ENCODE results near the gene MAN1B1. TPM values are rescaled to one million over a fixed set of nuclear protein-coding genes. Genes with fewer than 3 reads are reported as not detected.

Gene MAN1B1
- 122 and 133 TPM in 2 replicates for total RNA-seq

GRCh38 chr9:137086531-137087408 lies at the start of gene MAN1B1:
TSS of gene MAN1B1 (plus strand) at chr9:137086985. CDS start at chr9:137087000, 15 bp downstream.

DNA sequence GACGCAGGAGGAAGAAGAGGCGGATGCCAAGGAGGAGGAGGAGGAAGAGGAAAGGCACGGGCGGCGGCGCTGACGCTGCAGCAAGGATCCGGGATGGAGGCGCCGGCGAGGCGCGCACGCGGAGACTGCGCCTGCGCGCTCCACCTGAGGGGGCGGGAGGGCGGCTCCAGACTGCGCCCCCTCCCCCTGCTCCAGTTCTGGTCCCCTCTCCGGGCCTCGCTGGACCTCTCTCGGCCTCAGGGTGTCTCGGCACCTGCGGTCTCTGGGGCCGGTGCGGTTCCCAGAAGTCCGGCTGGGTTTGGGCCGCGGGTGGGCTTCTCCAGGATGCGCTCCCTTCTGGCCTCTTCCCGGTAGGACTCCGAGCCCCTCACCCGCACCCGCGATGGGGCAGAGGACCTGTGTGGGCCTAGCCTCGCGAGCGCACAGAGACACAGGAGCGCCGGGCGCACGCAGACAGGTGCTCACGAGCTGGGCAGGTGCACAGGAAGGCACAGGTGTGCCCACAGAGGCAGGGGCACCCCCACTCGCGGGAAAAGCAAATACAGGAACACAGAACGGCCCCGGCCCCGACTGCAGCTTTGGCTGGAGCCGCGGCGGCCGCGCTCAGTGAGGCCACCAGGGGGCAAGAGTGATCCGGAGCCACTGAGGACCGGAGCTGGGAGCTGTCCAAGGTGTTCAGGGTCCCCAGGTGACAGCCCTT lies 40.5 kb upstream of the MAN1B1 start, which contains the start of gene NPDC1:
NPDC1 (minus strand) TSS at position 90 of the 700 bp plus-strand sequence. CDS start 188 bp downstream, outside the sequence.

GRCh38 chr9:137053944-137054931 lies 32.5 kb upstream of the MAN1B1 start, which contains the start of gene ENTPD2:
TSS of gene ENTPD2 (minus strand) at chr9:137054061. CDS start at chr9:137053997, 64 bp downstream.

DNA sequence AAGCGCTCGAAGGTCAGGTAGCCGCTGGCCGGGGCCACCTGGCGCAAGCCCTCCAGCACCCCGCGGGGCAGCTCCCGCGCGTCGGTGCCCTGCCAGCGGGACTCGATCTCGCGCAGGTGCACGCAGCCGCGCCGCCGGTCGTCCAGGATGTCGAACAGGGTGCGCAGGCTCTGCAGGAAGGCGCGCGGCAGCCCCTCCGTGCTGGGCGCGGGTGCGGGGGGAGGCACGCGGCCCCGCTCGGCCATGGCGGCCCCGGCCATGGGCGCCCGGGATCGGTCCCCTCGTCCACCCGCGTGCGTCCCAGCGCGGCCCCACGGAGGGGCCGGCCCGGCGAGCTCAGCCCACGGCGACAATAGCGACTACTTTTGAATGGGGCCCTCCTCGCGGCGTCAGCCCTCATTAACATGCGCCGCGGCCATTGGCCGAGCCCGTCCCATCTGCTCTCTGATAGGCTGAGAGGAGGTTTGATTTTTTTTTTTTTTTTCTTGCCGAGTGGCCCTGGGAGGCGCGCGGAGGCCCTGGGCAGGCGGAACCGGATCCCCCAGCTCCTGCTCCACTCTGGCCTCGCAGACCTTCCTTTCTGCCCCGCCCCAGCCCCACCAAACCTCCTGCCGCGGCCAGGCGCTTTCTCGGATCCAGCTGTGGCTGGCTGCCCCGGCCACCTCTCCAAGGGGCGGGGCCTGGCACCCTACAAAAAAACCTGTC lies 16.4 kb upstream of the MAN1B1 start, which contains the start of gene SAPCD2:
SAPCD2 (minus strand) TSS at position 357 of the 705 bp plus-strand sequence; CDS start at position 260, 97 bp downstream.

DNA sequence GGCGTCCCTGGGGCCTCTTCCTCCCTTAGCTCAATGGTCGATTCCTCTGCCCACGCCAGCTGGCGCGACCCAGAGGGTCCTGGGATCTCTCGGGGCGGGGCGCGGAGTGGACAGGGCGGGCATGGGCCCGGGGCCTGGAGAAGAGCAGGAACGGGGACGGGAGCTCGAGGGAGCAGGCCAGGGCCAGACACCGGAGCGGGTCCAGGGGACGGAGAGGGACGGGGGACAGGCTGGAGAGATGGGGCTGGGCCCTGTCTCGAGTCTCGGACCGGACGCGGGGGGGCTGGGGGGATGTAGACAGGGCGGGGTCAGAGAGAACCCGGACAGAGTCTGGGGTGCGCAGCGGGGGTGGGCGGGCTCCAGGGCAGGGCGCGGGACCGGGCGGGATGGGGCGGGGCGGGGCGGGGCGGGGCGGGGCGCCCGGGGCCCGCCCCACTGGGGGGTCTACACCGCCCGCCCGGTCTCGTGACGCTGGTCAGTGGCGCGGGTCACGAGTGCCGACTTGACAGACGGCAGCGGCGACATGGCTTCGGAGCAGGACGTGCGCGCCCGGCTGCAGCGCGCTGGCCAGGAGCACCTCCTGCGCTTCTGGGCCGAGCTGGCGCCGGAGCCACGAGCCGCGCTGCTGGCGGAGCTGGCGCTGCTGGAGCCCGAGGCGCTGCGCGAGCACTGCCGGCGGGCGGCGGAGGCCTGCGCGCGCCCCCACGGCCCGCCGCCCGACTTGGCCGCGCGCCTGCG lies 9.6 kb upstream of the MAN1B1 start, which contains the start of gene UAP1L1:
UAP1L1 (plus strand) TSS at position 508 of the 738 bp plus-strand sequence; CDS start at position 524, 16 bp downstream.

GRCh38 chr9:137114613-137115393 lies 28.0 kb downstream of the MAN1B1 start, which contains the start of gene DPP7:
TSS of gene DPP7 (minus strand) at chr9:137114733. CDS start at chr9:137114713, 20 bp downstream.

GRCh38 chr9:137138722-137139467 lies 52.1 kb downstream of the MAN1B1 start, which contains the start of gene GRIN1:
TSS of gene GRIN1 (plus strand) at chr9:137139154. CDS start at chr9:137139487, 333 bp downstream.

Other genes starting within 250 kb of the MAN1B1 start
- gene AJM1, start 244.5 kb upstream of the MAN1B1 start, total RNA-seq, result 1.4 TPM in 1 of 2 replicates, not detected in the other
- 116 and 117 TPM in 2 replicates for gene PHPT1, start 237.6 kb upstream of the MAN1B1 start, total RNA-seq
- 0.71 and 1.4 TPM in 2 replicates for gene MAMDC4, start 234.6 kb upstream of the MAN1B1 start, total RNA-seq
- gene EDF1, start 220.7 kb upstream of the MAN1B1 start, total RNA-seq, result 389 and 408 TPM in 2 replicates
- 10.3 and 13.5 TPM in 2 replicates for gene TRAF2, start 200.5 kb upstream of the MAN1B1 start, total RNA-seq
- 150 and 202 TPM in 2 replicates for gene FBXW5, start 142.2 kb upstream of the MAN1B1 start, total RNA-seq
- gene C8G, start 141.7 kb upstream of the MAN1B1 start, total RNA-seq, result not detected in 2 replicates
- not detected in 2 replicates for gene LCN12, start 134.7 kb upstream of the MAN1B1 start, total RNA-seq
- gene PTGDS, start 109.5 kb upstream of the MAN1B1 start, total RNA-seq, result 16.1 and 28.3 TPM in 2 replicates
- gene LCNL1, start 104.0 kb upstream of the MAN1B1 start, total RNA-seq, result 0.29 and 0.35 TPM in 2 replicates
- 38.8 and 45.3 TPM in 2 replicates for gene PAXX, start 94.6 kb upstream of the MAN1B1 start, total RNA-seq
- gene CLIC3, start 90.4 kb upstream of the MAN1B1 start, total RNA-seq, result 21.6 and 29.6 TPM in 2 replicates
- 12.8 and 52.2 TPM in 2 replicates for gene ABCA2, start 58.7 kb upstream of the MAN1B1 start, total RNA-seq
- gene FUT7, start 54.9 kb upstream of the MAN1B1 start, total RNA-seq, result not detected in 2 replicates
- gene NPDC1, start 40.8 kb upstream of the MAN1B1 start, total RNA-seq, result 24.2 and 27.3 TPM in 2 replicates
- gene ENTPD2, start 32.9 kb upstream of the MAN1B1 start, total RNA-seq, result 0.58 TPM in 1 of 2 replicates, not detected in the other
- 17.3 and 17.5 TPM in 2 replicates for gene SAPCD2, start 16.4 kb upstream of the MAN1B1 start, total RNA-seq
- gene UAP1L1, start 9.5 kb upstream of the MAN1B1 start, total RNA-seq, result 4.6 and 5.5 TPM in 2 replicates
- 62.6 and 81.0 TPM in 2 replicates for gene DPP7, start 27.7 kb downstream of the MAN1B1 start, total RNA-seq
- gene GRIN1, start 52.2 kb downstream of the MAN1B1 start, total RNA-seq, result not detected in 2 replicates
- not detected in 2 replicates for gene LRRC26, start 83.1 kb downstream of the MAN1B1 start, total RNA-seq
- gene TMEM210, start 85.1 kb downstream of the MAN1B1 start, total RNA-seq, result not detected in 2 replicates
- 10.7 and 16.3 TPM in 2 replicates for gene ANAPC2, start 101.6 kb downstream of the MAN1B1 start, total RNA-seq
- gene SSNA1, start 101.7 kb downstream of the MAN1B1 start, total RNA-seq, result 69.1 and 154 TPM in 2 replicates
- gene TPRN, start 113.8 kb downstream of the MAN1B1 start, total RNA-seq, result 9.2 and 14.7 TPM in 2 replicates
- gene TMEM203, start 118.7 kb downstream of the MAN1B1 start, total RNA-seq, result 36.5 and 50.7 TPM in 2 replicates
- gene NDOR1, start 118.7 kb downstream of the MAN1B1 start, total RNA-seq, result 12.4 and 19.0 TPM in 2 replicates
- not detected in 2 replicates for gene RNF208, start 135.3 kb downstream of the MAN1B1 start, total RNA-seq
- gene CYSRT1, start 138.2 kb downstream of the MAN1B1 start, total RNA-seq, result 2.3 and 2.8 TPM in 2 replicates
- gene RNF224, start 140.5 kb downstream of the MAN1B1 start, total RNA-seq, result not detected in 2 replicates
- gene SLC34A3, start 143.9 kb downstream of the MAN1B1 start, total RNA-seq, result not detected in 2 replicates
- 798 and 901 TPM in 2 replicates for gene TUBB4B, start 154.3 kb downstream of the MAN1B1 start, total RNA-seq
- gene STPG3, start 164.3 kb downstream of the MAN1B1 start, total RNA-seq, result not detected in 2 replicates
- gene NELFB, start 168.3 kb downstream of the MAN1B1 start, total RNA-seq, result 55.5 and 60.5 TPM in 2 replicates
- gene TOR4A, start 190.7 kb downstream of the MAN1B1 start, total RNA-seq, result 51.3 and 58.7 TPM in 2 replicates
- 0.18 TPM in 1 of 2 replicates, not detected in the other for gene NRARP, start 215.3 kb downstream of the MAN1B1 start, total RNA-seq